T-helper 1 cell treated with Interleukin-12 subunit alpha and Interleukin-12 subunit beta and Interleukin-4 antibody, amounts not matched to agents 30 ng/mL and 1 ng/mL, for 36 hours (primary cell): ENCODE results near the gene NRGN. TPM values are rescaled to one million over a fixed set of nuclear protein-coding genes. Genes with fewer than 3 reads are reported as not detected.

Experiments used
- intact Hi-C: fragments of 100-400 bp; cut with micrococcal nuclease; formaldehyde crosslinking; loops from one replicate; pipeline ENCODE4 v1.15.1; 2024
- total RNA-seq: library from RNA; stranded (reverse); gene quantifications from 2 replicates; pipeline ENCODE4 v1.2.3, GENCODE V29; 2022

NRGN gene
- total RNA-seq, 1 donor from 2014 or later: 3.1 TPM

GRCh38 chr11:124738713-124739478, 846 bp upstream of the NRGN start:
- intact Hi-C loops: loop anchor here (1.0 to 5.0 kb wide), 3 partner anchors 8 to 622 kb away; partner anchors contain the start of genes SIAE, SPA17 and VWA5A

GRCh38 chr11:124740277-124740882, 638 bp downstream of the NRGN start:
- intact Hi-C loops: loop anchor here (1.0 to 10.0 kb wide), 5 partner anchors 23 to 1614 kb away; partner anchors contain the start of genes HYLS1 and ST3GAL4

GRCh38 chr11:124742555-124742954, 2.8 kb downstream of the NRGN start:
- intact Hi-C loops: loop anchor here (10.0 kb wide), 2 partner anchors 1142 to 1612 kb away; partner anchors contain the start of genes HYLS1 and ST3GAL4

GRCh38 chr11:124743050-124743449, 3.3 kb downstream of the NRGN start:
- intact Hi-C loops: loop anchor here (10.0 kb wide), 2 partner anchors 1142 to 1612 kb away; partner anchors contain the start of genes HYLS1 and ST3GAL4

GRCh38 chr11:124745270-124745834, 5.6 kb downstream of the NRGN start:
- intact Hi-C loops: loop anchor here (5.0 to 10.0 kb wide), 4 partner anchors 367 to 1609 kb away; partner anchors contain the start of genes CDON, HYLS1, ST3GAL4 and TMEM218

- intact Hi-C loops: loop anchor here (1.0 to 10.0 kb wide), 11 partner anchors 12 to 1609 kb away; partner anchors contain the start of genes CDON, HYLS1, SIAE and SPA17
These were observed 6.3 kb downstream of the NRGN start for GRCh38 chr11:124745835-124746620.

GRCh38 chr11:124746621-124747243, 7.0 kb downstream of the NRGN start:
- intact Hi-C loops: loop anchor here (1.0 to 10.0 kb wide), 13 partner anchors 7 to 1608 kb away; partner anchors contain the start of genes CDON, HYLS1, NRGN and SIAE

- intact Hi-C loops: loop anchor here (1.0 to 10.0 kb wide), 7 partner anchors 8 to 1607 kb away; partner anchors contain the start of genes CDON, HYLS1, NRGN and ST3GAL4
These were observed 7.8 kb downstream of the NRGN start for GRCh38 chr11:124747406-124748099.

- intact Hi-C loops: loop anchor here (5.0 to 10.0 kb wide), 4 partner anchors 364 to 1607 kb away; partner anchors contain the start of genes CDON, HYLS1, ST3GAL4 and TMEM218
These were observed 8.3 kb downstream of the NRGN start for GRCh38 chr11:124748100-124748418.

- intact Hi-C loops: loop anchor here (5.0 to 10.0 kb wide), 4 partner anchors 364 to 1606 kb away; partner anchors contain the start of genes CDON, HYLS1, ST3GAL4 and TMEM218
These were observed 9.0 kb downstream of the NRGN start for GRCh38 chr11:124748481-124749343.

- intact Hi-C loops: loop anchor here (5.0 to 10.0 kb wide), 4 partner anchors 362 to 1605 kb away; partner anchors contain the start of genes CDON, HYLS1, ST3GAL4 and TMEM218
These were observed 10.2 kb downstream of the NRGN start for GRCh38 chr11:124749912-124750311.

GRCh38 chr11:124751391-124751740, 11.6 kb downstream of the NRGN start:
- intact Hi-C loops: no loop called here

GRCh38 chr11:124751741-124752470, 12.2 kb downstream of the NRGN start, which contains the start of gene VSIG2:
VSIG2 (minus strand) TSS chr11:124752255; CDS start chr11:124752137, 118 bp downstream.
- intact Hi-C loops: no loop called here

GRCh38 chr11:124752471-124753102, 12.8 kb downstream of the NRGN start:
- intact Hi-C loops: no loop called here

- intact Hi-C loops: no loop called here
These were observed 13.5 kb downstream of the NRGN start for GRCh38 chr11:124753205-124753604.

- intact Hi-C loops: no loop called here
These were observed 13.9 kb downstream of the NRGN start for GRCh38 chr11:124753624-124754023.

- intact Hi-C loops: no loop called here
These were observed 14.6 kb downstream of the NRGN start for GRCh38 chr11:124754309-124754708.
